WERI-Rb-1 (cell line): ENCODE measurements around the gene GHITM.

Source experiments
- DNase-seq: peaks from one replicate; pipeline ENCODE4 v3.0.0-alpha.2; 2020
- H3K27ac ChIP-seq: fragments of 250-450 bp; sonication (Bioruptor Pico); 2 replicates; pipeline ENCODE4 v1.5.1; 2020; ENCODE audit warnings: mild to moderate bottlenecking, moderate library complexity
- H3K27me3 ChIP-seq: fragments of 250-450 bp; sonication (Bioruptor Pico); 2 replicates; pipeline ENCODE4 v1.5.1; 2021; ENCODE audit warnings: mild to moderate bottlenecking, low read depth, moderate library complexity; ENCODE audit not compliant: insufficient read depth, severe bottlenecking
- H3K36me3 ChIP-seq: fragments of 250-450 bp; sonication (Bioruptor Pico); 2 replicates; pipeline ENCODE4 v1.5.1; 2020; ENCODE audit warnings: mild to moderate bottlenecking, moderate library complexity
- H3K4me3 ChIP-seq: 2 replicates; pipeline ENCODE4 v1.5.1; 2011; ENCODE audit warnings: low read depth, mild to moderate bottlenecking, control low read depth, low read length
- H3K9me3 ChIP-seq: fragments of 250-450 bp; sonication (Bioruptor Pico); 2 replicates; pipeline ENCODE4 v1.5.1; 2021; ENCODE audit warnings: mild to moderate bottlenecking, moderate library complexity; ENCODE audit not compliant: severe bottlenecking
- CTCF ChIP-seq: IDR thresholded peaks from 2 replicates; pipeline ENCODE4 v1.5.1; 2011; ENCODE audit warnings: low read depth, mild to moderate bottlenecking, control low read depth, inconsistent platforms, low read length

The GHITM gene

GRCh38 chr10:84197643-84198042 is 58.3 kb downstream of the GHITM start:
- no peaks in the 10 kb centered on the region for H3K27me3 ChIP-seq
- no peak for DNase-seq
- H3K27ac ChIP-seq, result peak overlapping the region; percentile 52
- peaks cover 62% of the 10 kb centered on the region for H3K36me3 ChIP-seq
- no peaks in the 10 kb centered on the region for H3K9me3 ChIP-seq
- no peak overlapping the region for H3K4me3 ChIP-seq
- no peak for TF ChIP-seq CTCF

- no peak for TF ChIP-seq CTCF
- peak; percentile 81 for DNase-seq
- Histone ChIP-seq H3K27me3 (no peaks in the 10 kb centered on the region), H3K27ac (peak overlapping the region; percentile 52), H3K9me3 (no peaks in the 10 kb centered on the region), H3K4me3 (no peak overlapping the region), H3K36me3 (peaks cover 69% of the 10 kb centered on the region)
Measured at GRCh38 chr10:84198206-84198915, 59.1 kb downstream of the GHITM start.

- Histone ChIP-seq H3K27ac (no peak overlapping the region), H3K4me3 (no peak overlapping the region), H3K9me3 (no peaks in the 10 kb centered on the region), H3K27me3 (no peaks in the 10 kb centered on the region), H3K36me3 (peaks cover 89% of the 10 kb centered on the region)
- no peak for TF ChIP-seq CTCF
- DNase-seq, result no peak
Measured at GRCh38 chr10:84200537-84201243, 61.4 kb downstream of the GHITM start.

- peaks cover 93% of the 10 kb centered on the region for H3K36me3 ChIP-seq
- H3K9me3 ChIP-seq, result no peaks in the 10 kb centered on the region
- no peak overlapping the region for H3K4me3 ChIP-seq
- TF ChIP-seq CTCF, result peak; percentile 32
- H3K27me3 ChIP-seq, result no peaks in the 10 kb centered on the region
- no peak overlapping the region for H3K27ac ChIP-seq
- peak; percentile 30 for DNase-seq
Measured at GRCh38 chr10:84201244-84201606, 61.9 kb downstream of the GHITM start.

GRCh38 chr10:84201682-84202081 is 62.4 kb downstream of the GHITM start:
- Histone ChIP-seq H3K27me3 (no peaks in the 10 kb centered on the region), H3K9me3 (no peaks in the 10 kb centered on the region), H3K27ac (no peak overlapping the region), H3K4me3 (no peak overlapping the region), H3K36me3 (peaks cover 93% of the 10 kb centered on the region)
- TF ChIP-seq CTCF, result no peak
- DNase-seq, result no peak
